ENCODE measurements around the gene PFKL.
A peak's percentile ranks its signal among the peaks of the same experiment; 100 is the strongest.
"Not testable (repeated sequence)": the region's sequence is repeated elsewhere in the genome, so short reads cannot be mapped to it uniquely, and the experiment has no call there.

PFKL gene

DNA sequence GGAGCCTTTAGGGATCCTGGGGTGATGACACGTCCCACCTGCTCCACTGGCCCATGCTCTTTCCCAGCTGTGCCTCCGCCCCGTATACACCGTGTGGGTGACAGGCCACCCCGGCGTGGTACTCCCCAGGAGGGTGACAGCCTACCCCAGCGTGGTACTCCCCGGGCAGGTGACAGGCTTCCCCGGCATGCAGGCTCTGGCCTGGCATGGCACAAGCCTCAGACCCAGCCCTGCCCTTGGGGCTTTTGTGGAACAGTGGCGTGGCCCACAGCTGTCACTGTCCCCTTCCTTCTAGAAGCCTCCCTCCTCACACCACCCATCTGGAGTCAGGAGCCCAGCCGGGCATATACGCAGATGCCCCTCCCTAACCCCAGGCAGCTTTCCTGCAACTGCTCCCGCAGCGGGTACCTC, 4.7 kb upstream of the PFKL start:
- no peak for DNase-seq

DNA sequence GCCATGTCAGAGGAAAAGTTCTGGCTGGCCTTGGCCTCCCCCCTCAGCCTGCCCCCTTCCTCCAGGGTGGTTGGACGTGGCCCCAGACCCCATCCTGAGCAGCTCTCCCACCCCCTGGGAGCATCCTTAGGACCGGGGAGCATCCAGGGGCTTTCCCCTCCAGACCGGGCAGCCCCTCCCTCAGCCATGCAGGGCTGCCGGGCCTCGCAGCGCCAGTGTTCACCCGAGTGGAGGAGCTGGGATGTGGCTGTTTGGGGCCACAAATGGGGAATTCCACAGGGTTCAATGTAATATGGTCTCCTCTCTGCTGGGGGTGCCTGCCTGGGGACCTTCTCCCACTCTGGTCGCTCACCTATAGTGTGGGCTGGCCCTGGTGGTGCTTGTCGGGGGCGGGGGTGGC, 4.2 kb upstream of the PFKL start:
- DNase-seq, result no peak

DNA sequence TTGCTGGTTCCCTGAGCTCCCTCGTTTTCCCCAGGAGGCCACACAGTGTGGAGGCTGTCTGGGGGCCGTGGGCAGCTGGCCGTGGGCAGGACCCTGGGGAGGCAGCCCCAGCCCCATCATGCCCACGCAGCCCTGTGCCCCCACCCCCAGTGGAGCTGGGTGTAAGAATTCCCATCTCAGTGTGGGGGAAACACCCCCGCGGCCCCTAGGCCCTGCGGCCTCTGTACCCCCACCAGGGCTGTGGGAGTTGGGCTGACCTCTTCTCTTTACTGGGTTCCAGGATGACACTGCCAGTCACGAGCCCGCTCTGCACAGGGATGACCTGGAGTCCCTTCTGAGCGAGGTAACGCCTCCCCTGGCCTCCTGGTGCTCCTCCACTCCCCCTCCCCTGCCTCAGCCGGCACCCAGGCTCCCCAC, 3.7 kb upstream of the PFKL start:
- no peak for DNase-seq

DNA sequence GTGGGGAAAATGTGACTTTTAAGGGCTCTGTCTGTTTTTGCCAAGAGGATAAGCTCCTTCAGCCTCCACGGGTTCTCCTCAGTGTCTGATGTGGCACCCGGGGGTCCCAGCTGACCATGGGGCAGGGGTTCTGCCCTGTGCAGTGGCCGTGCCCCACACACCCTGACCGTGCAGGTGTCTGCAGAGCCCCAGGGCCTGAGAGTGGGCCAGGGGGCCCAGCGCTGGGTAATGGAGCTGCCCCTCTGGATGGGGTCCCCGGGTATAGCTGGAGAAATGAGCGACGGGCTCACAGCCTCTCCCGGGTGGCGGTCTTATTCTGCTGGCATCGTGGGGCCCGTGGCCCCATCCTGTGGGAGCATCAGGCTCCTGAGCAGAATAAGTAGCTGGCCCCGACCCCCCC, 2.9 kb upstream of the PFKL start:
- DNase-seq, result no peak

DNA sequence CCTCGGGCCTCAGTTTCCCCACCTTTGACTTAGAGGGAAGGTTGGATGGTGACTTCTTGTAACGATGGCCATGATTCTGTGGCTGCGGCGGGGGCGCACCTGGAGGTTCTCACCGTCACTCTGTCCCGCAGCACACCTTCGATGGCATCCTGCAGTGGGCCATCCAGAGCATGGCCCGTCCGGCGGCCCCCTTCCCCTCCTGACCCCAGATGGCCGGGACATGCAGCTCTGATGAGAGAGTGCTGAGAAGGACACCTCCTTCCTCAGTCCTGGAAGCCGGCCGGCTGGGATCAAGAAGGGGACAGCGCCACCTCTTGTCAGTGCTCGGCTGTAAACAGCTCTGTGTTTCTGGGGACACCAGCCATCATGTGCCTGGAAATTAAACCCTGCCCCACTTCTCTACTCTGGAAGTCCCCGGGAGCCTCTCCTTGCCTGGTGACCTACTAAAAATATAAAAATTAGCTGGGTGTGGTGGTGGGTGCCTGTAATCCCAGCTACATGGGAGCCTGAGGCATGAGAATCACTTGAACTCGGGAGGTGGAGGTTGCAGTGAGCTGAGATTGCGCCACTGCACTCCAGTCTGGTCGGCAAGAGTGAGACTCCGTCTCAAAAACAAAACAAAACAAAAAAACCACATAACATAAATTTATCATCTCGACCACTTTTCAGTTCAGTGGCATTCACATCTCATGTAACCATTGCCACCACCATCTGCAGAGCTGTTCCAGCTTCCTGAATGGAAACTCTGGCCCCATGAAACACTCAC, 2.1 kb upstream of the PFKL start:
- peak; percentile 11 for DNase-seq

DNA sequence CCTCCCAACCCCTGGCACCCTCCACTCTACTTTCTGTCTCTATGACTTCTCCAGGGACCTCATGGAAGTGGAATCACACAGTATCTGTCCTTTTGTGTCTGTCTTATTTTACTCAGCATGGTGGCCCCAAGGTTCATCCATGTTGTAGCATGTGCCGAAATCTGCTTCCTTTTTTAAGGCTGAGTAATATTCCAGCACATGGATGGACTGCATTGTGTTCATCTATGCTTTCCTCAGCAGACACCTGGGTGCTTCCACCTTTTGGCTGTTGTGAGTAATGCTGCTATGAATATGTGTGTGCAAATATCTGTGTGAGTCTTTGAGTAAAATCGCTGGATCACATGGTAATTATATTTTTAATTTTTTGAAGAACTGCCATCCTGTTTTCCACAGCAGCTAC, 1.6 kb upstream of the PFKL start:
- no peak for DNase-seq

DNA sequence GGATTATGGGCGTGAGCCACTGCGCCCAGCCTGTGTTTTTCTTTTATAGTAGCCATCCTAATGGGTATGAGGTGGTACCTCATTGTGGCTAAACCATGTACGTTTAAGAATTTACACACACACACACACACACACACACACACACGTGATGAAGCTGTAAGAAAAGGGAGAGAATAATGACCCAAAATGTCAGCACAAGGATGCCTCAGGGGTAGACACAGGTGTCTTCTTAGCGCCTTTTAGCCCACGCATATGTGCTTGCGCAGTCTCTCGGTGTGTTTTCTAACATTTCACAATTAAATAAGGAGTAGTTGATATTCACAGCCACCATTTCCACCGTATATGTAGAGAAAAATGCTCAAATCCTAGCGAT, 782 bp upstream of the PFKL start:
- no peak for DNase-seq

DNA sequence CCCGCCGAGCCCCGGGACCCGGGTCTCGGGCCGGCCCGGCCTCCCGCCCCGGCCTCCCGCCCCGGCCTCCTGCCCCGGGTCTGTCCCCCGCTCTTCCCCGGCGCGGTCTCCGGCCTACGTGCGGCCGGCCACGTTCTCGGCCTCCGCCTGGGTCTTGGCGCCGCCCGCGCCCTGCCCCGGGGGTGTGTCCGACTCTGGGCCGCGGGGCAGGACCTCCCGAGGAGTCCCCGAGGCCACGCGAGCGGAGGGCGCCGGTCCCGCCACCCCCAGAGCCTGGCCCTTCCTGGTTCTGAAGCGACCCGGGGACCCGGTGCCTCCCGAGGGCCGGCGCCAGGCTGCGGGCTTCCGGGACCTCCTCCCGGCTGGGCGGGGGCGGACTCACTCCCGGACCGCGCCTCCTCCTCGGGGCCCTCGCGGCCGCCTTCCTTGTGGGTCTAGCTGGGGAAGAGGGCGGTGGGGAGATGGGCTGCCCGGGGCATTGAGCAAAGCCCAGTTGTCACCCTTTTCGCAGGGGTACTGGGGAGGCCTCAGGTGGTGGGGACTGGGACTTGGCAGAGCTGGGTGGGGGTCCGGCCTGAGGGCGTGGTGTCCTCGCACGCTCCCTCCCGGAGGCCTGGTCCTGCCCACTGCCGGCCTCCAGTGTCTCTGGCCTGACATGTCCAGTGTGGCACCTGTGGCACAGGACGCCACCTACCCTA, 558 bp downstream of the PFKL start:
- peak; percentile 14 for DNase-seq

DNA sequence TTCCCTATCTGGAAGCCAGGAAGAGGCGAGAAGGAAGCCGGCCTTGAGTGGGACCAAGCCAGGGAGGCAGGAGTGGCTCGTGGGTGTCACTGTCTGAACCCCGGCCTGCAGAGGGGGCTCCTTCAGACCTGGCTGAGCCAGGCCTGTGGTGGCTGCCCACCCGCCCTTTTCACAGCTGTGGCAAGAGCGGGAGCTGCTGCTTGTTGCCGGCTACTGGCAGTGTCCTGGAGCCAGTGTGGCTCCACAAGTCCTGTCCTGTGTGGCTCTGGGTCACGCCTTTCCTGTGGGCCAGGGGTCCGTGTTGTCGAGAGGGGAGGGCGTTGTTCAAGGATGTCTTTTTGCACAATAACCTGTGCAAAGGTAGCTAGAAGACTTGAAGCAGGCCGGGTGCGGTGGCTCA, 1.3 kb downstream of the PFKL start:
- no peak for DNase-seq

DNA sequence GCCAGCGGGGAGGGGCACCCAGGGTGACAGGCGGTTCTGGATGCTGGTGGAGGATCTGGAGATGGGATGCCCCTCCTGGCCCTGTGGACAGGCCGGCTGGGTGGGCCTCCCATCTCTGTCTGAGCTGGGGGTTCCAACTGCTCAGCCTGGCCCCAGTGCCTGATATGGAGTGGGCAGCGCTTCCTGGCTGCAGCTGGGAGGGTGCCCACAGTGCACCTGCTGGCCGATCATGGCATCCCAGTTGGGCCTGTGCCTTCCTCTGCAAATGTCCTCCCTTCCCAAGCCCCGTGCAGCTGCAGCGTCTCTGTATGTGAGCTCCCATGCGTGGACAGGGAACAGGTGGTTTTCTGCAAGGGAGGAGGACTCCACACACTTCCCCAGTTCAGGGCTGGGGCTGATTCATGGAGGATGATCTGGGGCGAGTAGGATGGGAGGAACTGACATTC, 2.1 kb downstream of the PFKL start:
- DNase-seq, result no peak

DNA sequence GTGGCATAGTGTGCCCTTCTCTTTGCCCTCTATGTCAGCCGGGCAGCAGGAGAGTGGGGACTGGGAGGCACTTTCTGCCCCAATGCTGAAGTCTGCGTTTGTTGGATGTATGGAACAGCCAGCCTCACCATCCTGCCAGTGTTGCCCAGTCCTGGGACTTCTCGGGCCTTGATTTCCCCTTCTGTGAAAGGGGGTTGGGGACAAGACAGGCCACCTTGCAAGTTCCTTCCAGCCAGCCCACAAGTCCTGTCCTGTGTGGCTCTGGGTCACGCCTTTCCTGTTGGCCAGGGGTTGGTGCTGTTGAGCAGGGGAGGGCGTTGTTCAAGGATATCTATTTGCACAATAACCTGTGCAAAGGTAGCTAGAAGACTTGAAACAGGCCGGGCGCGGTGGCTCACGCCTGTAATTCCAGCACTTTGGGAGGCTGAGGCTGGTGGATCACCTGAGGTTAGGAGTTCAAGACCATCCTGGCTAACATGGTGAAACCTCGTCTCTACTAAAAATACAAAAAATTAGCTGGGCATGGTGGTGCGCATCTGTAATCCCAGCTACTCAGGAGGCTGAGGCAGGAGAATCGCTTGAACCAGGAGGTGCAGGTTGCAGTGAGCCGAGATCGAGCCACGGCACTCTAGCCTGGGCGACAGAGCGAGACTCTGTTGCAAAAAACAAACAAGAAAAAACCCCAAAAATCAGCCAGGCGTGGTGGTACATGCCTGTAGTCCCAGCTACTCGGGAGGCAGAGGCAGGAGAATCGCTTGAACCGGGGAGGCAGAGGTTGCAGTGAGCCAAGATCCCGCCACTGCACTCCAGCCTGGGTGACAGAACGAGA, 2.9 kb downstream of the PFKL start:
- not testable (repeated sequence) for DNase-seq

DNA sequence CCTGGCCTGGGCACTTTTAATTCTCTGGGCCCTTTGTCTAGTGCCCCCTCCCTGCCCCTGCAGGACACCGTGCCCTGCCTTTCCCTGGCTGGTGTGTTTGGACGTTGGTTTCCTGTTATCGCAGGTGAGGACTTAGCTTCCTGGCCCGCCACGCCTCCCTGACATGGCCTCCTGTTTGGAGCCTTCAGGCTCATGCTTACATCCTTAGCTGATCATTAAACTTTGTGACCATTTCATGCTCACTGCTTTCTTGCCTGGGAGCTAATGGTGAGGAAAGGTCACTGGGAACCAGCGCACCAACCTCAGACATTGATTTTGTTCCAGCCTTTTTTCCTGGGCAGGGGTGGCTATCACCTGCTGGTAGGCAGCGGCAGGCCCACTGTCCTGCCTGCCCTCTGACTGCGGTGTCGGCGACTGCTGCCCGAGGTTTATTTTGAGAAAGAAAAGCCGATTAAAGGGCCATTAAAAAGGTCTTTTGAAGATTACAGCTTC, 3.7 kb downstream of the PFKL start:
- no peak for DNase-seq

DNA sequence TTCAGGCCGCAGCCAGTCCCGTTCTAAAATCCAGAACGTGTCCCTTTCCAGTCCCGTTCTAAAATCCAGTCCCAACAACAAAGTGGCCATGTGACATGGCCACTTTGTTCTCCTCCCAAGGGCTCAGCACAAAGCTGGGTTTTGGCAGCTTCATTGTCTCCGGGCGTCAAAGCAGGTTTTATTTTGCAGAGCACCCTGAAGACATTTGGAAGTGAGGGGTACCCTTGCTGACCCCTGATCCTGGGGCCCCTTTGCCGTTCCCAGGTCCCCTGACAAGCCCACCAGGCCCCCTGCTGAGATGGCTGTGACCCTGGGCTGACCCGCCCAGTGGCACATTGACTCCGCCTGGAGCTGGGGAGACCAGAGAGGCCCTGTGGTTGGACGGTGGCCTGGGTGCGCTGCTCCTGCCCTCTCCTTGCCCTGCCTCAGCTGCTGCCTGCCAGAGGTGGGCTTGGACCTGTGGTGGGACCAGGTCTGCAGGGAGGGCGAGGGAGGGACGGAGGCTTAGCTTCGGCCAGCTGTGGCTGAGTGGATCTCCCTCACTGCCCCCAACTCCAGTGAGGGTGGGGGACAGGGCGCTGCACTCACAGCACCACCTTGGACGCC, 4.3 kb downstream of the PFKL start:
- DNase-seq, result no peak

DNA sequence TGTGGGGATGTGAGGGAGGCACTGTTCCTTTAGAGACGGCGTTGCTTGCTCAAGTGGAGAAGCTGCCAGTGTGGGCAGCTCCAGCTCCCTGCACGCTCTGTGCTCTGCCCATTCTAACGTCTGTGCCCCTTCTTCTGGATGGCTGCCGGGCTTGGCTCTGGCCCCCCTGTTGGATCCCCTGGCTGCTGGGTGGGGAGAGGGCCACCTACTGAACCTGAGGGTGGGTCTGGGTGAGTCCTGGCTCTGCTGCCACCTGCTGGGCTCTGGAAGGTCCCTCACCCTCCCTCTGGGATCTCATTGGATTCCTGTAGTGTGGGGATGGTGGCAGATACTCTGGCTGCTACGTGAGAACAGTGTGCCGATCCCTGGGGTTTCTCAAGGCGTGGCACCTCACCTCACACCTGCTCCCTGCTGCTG, 5.0 kb downstream of the PFKL start:
- no peak for DNase-seq

DNA sequence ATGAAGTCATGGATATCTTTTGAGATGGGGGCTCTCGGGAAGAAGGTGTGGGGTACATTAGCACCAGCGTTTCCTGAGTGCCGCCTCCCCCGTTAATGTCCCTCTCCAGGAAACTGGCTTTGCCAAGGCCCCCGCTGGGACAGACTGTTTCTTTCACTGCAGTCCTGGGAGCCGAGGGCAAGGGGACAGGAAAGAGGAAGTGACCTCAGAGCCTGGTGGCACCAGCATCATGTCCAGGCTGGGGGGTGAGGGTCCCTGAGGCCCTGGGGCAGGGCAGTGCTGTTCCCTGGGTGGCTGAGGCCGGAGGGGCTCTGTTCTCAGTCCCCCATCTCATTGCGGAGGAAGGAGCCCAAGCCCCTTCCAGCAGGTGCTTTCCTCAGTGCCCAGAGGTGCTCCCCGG, 5.8 kb downstream of the PFKL start:
- no peak for DNase-seq

DNA sequence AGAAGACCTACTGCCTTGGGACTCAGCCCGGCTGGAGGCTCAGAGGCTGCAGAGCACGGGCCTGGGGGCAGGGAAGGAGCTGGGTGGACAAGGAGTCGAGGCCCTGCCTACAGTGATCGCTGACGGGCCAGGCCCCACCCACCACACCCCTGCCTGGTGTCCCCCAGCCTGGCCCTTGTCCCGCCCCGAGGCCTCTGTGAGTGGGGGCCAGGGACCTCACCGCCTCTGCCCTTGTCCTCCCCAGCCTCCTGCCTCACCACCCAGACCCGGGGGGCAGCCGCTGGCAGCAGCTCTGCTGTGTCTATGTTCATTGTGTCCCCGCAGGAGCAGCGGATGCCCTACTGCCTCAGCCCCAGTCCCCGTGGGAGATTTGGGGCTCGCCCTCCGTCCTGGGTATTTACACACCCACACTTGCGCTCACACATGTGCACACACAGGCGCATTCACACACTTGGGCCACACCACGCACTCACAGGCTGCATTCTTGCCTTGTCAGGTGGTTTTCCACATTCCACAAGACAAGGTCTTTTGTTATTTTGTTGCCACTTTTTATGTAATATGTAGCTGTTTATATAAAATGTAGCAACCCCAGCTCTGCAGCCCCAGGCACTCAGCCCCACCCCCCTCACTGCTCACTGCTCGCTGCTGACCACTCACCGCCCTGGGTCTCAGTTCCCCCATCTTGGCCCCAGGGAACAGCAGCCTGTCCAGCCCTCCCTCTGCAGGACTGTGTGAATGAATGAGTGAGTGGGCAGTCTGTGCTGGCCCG, 7.3 kb downstream of the PFKL start:
- no peak for DNase-seq

DNA sequence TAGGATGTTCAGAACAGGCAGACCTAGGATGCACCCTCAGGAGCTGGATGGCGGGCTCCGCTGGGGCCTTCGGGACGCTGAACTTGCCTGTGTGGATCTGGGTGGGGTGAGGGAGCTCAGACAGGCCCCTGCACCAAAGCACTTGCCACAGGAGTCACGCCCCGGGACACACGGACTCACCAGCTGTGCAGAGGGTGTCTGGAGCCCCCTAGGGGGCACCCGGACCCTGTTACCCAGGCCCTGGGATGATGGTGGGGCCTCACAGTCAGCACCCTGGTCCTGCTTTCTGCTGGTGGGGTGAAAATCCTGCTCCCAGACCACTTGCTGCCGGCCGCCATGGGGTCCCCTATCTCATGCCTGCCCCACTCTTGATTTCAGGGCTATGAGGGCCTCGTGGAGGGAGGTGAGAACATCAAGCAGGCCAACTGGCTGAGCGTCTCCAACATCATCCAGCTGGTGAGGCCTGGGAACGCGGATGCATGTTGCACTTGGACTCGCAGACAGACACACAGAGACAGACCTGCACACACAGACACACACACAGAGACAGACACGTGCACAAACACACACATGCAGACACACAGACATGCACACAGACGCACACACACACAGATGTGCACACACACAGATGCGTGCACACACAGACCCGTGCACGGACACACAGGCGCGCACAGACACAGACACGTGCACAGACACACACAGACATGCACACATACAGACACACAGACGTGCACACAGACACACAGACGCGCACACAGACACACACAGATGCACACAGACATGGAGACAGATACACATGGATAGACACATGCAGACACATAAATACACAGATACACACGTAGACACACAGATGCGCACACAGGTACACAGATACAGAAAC, 11.0 kb downstream of the PFKL start:
- no peak for DNase-seq

DNA sequence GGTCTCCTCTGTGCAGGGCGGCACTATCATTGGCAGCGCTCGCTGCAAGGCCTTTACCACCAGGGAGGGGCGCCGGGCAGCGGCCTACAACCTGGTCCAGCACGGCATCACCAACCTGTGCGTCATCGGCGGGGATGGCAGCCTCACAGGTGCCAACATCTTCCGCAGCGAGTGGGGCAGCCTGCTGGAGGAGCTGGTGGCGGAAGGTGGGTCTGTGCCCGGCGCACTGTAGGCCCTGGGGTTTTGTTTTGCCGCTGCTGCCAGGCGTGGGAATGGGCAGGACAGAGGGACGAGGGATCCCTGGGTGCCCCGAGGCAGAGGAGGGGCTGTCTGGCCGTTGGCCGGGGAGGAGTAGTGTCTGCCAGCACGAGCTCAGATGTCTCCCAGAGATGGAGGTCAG, 12.2 kb downstream of the PFKL start:
- no peak for DNase-seq

DNA sequence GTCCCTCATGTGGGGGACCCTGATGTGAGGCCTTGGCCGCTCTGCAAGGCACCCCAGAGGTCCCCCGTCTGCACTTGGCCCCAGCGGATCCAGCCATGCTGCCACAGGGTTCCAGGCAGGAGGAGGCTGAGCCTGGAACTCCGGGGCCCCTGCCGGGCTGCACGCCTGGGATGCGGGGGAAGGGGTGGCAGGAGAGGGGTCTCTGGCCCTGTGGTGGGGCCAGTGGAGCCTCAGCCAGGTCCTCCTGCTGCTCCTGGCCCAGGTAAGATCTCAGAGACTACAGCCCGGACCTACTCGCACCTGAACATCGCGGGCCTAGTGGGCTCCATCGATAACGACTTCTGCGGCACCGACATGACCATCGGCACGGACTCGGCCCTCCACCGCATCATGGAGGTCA, 12.9 kb downstream of the PFKL start:
- DNase-seq, result no peak

DNA sequence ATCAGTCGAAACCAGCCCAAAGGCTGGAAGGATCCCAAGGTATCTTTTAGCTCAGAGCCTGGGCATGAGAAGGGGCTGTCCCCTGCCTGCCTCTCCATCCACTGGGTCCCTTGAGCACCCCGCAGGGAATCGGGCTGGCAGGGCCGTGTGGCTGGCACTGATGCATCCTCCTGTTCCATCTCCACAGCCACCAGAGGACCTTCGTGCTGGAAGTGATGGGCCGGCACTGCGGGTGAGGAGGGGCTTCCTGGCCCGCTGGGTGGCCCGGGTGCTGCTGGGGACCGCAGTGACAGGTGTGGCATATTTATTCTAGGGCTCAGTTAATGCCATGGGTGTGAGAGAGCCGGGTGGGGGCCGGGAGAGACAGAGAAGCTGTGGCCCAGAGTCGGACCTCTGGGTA, 13.6 kb downstream of the PFKL start:
- no peak for DNase-seq

DNA sequence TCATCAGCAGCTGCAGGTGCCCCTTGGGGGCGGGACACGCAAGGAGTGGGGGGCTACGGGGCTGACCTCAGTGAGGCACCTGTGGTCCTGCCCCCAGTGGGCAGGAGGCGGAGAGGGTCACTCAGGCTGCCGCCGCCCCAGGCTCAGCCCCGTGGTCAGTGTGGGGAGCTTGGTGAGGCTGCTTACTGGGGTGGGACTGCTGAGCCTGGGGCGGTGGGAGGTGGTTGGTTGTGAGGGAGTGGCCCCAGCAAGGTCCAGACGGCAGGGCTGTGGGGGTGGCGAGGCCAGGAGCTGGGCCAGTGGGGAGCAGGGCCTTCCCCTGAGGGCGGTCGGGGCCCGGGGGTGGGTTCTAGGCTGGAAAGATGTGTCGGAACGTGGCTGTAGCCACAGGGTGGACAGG, 14.3 kb downstream of the PFKL start:
- DNase-seq, result no peak
